Stimulated activated CD8-positive, alpha-beta memory T cell treated with anti-CD3 and anti-CD28 coated beads, Interleukin-4, amount 100 ng/mL, for 4 hours (primary cell): ENCODE results near the gene PEX19.

ENCODE experiments used
- DNase-seq, 2 donors: peaks; one replicate each; pipeline ENCODE4 v3.0.0-alpha.2; 2020; ENCODE audit warnings: low read depth in 2 of 2, low spot score in 1 of 2

PEX19 gene

DNA sequence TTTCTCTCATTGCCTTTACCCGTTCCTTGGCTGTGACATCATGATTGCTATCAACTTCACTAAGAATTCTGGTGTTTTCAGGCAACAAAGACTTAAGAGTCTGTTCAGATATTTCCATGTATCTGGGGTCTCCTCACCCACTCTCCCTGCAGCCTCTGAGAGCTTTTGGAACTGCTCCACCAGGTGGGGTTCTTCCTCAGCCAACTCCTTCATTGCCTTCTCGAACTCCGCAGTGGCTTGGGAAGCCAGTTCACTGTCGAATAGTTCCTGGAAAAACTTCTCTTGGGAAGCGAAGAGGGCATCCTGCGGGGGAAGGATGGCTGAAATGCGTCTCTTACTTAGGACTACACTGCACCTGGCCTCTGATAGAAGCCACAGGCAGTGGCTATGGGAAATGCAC is 2.1 kb downstream of the PEX19 start:
- no peak for DNase-seq

- DNase-seq, result no peak
Measured at GRCh38 chr1:160277987-160278386, 6.9 kb downstream of the PEX19 start.

DNA sequence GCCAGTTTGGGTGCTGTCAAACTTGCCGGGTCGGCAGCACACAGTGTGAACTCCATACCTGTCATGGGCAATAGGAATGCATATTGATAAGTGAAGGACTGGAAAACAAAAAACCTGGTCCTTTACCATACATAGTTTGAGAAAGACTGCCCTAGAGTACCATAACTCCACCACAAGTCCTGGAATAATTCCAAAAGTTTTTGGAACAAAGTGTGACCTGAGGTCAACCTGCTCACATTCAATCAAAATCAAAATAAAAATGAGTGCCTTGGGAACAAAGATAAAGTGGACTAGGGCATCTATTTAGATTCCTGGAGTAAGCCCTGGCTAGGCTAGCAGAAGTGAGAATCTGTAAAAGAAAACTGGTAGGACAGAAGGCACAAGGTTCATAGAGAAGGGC is 7.6 kb downstream of the PEX19 start:
- no peak for DNase-seq

GRCh38 chr1:160271025-160271424 is 13.9 kb downstream of the PEX19 start:
- no peak for DNase-seq

DNA sequence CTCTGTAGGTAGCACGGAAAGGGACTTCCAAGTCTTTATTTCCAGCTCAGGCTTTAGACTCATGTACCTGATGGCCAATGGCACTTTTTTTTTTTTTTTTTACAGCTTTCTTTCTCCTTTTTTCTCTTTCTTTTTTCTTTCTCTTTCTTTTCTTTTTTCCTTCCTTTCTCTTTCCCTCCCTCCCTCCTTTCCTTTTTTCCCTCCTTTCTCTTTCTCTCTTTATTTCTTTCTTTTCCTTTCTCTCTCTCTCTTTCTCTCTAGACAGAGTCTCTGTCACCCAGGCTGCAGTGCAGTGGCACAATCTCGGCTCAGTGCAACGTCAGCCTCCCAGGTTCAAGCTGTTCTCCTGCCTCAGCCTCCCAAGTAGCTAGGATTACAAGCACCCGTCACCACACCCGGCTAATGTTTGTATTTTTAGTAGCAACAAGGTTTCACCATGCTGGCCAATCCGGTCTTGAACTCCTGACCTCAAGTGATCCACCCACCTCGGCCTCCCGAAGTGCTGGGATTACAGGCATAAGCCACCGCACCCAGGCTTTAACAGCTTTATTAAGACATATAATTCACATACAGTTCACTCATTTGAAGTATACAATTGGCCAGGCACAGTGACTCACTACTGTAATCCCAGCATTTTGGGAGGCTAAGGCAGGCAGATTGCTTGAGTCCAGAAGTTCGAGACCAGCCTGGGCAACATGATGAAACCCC is 17.5 kb downstream of the PEX19 start:
- no peak for DNase-seq

DNA sequence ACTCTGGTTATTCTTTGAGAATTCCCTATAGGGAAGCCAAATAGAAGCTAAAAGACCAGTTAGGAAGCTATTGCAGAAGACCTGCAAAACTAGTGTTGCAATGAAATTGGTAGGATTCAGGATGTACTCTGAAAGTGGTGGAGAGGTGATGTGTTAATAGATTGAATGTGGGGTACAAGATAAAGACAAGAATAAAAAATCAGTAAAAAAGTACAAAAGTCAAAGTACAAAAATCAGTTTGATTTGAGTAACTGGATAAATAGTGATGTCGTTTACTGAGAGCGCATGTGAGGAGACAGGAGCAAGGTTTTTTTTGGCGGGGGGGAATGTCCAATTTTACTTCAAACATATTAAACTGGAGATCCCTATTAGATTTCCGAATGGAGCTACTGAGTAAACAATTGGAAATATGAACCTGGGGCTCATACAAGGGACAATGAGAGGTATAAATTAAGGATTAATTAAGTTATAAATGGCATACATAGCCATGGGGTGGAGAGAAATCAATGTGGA is 20.1 kb downstream of the PEX19 start:
- no peak for DNase-seq

DNA sequence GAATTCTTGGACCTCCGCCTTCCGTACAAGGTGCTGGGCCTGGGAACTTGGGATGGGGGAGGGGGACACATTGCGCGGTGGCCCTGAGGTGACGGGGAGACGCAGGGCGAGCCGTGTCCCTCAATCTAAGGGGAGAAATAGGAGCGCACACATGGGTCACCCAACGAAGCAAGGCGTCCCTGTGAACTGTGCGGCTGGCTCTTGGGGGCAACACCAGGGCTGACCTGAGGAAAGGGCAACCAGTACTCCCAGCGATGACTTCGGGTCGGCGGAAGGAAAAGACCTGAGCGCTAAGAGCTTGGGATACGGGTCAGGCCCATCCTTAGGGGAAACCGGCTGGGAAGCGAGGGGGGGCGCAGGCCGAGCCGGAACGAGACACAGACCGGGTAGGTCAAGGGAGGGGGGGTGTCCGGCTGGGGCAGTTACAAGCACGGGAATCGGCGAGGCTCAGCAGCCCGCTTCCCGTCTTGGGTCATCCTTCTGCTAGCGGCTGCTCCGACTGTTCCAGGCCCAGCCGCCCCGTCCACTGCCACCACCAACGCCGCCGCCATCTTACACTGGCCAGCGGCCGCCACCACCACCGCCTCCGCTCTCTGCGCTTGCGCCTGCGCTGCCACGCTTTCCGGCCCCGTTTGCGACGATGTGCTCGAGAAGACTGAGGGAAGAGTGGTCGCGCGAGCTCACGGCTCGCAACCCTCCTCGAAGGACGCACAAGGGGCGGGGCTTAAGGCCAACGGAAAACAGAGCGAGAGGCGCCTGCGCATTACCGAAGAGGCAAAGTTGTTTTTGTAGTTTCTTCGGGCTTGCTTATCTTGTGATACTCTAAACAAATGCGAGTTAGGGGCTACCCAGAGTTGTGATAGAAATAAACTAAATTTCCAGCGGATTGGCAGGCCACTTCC is 22.8 kb downstream of the PEX19 start, which contains the start of gene DCAF8:
Gene DCAF8, minus strand, starts transcription at position 657 of the 902 bp plus-strand sequence. CDS start 18,541 bp downstream, outside the sequence.
- peak; percentile 91 to 94 for DNase-seq

- DNase-seq, result peak; percentile 33 to 54
Measured at GRCh38 chr1:160261556-160261892, 23.4 kb downstream of the PEX19 start.

DNA sequence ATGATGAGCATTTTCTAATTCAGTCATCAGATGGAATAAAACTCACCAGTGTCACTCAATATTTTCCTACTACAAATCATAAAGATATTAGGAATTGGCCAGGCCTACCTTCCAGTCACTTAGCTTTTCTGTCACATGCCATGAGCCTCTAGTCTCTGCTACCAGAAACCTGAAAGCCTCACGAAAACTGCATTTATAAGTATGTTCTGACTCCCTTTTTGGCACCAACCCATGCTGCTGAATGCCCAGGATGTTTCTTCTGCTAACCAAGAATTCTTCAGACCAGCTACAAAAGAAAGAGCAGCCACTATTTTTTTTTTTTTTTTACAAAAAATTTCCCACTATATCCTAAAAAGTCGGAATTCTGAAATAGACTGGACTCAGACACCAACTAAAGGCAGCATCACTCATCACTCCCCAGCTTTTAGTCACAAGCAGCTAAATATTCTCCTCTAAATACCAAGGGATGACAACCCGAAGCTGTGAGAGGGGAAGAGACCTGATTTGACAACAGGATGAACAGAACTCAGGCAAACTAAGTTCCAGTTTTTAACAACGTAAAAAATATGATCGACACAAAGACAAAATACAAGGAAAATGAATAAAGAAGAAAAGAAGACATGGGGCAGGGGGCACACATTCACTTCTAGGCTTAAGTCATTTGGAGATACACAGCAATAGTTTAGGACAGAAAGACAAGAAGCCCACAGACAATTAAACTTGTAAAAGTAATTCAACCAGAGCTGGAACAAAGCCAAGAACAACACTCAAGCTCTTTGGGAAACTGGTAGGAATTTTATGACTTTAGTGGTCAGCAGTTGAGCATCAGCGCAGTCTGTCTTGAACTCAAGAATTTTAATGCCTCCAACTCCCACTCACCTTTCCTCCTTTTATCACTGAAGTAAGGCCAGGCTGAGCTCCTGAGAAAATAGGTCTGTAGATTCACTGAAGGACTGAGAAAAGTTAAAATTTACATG is 24.2 kb downstream of the PEX19 start:
- DNase-seq, result no peak

DNA sequence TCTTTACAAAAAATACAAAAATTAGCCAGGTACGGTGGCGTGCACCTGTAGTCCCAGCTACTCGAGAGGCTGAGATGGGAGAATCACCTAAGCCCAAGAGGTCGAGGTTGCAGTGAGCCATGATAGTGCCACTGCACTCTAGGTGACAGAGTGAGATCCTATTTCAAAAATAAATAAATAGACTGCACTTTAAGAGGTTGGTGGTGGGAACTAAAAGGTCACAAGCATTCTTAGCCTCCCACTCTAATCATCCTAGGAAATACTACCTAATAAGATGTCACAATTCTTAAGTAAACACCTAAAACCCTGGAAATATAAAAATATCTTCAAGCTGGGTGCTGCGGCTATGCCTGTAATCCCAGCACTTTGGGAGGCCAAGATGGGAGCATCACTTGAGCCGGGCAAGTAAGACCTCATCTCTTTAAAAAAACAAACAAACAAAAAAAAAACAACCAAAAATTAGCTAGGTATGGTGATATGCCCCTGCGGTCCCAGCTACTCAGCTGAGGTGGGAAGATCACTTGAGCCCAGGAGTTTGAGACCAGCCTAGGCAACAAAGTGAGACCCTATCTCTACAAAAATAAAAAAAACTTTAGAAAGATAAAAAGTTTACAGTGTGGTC is 26.6 kb downstream of the PEX19 start:
- DNase-seq, result no peak

GRCh38 chr1:160257411-160258015 is 27.4 kb downstream of the PEX19 start:
- no peak for DNase-seq

DNA sequence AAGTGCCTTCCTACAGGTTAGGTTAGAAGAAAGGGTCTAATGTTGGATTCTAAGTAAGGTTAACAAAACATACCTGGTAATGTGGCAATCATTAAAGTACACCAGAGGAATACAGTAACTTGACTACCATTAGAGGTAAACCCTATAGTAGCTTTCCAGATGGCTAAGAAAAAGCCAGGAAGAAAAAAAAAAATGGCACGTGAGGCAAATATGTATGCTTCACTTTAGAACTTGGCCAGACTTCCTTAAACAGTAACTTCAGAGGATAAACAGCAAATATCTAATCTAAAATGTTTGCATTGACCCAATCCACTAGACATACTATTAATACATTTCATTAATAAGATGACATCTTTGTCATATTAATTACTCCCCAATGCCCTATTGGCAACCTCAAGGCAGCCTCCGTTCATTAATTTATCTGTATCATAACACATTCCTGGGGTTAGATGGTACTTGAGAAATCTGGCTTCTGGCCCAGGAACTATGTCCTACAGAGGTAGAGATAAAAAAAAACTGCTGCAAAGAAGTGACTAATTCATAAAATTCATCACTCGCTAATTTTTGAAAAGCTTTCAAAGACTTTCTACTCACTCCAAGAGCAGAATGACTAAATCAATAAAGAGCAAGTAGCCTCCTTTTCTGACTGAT is 28.4 kb downstream of the PEX19 start:
- no peak for DNase-seq

DNA sequence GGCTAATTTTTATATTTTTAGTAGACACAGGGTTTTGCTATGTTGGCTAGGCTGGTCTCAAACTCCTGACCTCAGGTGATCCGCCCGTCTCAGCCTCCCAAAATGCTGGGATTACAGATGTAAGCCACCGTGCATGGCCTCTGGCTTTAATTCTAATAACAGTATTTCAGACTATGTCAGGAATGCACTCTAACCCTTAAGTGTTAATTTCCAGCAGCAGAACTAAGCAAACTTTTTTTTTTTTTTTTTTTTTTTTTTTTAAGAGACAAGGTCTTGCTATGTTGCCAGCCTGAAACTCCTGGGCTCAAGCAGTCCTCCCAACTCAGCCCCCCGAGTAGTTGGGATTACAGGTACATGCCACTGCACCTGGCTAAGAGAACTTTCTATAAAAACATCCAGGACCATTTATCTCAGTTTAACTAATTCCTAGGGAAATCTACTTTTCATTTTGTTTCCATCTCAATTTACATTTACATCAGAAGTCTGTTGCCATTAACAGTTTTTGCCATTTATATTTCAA is 29.1 kb downstream of the PEX19 start:
- DNase-seq, result no peak

GRCh38 chr1:160251687-160252526 is 33.0 kb downstream of the PEX19 start:
- peak; percentile 12 to 19 for DNase-seq

DNA sequence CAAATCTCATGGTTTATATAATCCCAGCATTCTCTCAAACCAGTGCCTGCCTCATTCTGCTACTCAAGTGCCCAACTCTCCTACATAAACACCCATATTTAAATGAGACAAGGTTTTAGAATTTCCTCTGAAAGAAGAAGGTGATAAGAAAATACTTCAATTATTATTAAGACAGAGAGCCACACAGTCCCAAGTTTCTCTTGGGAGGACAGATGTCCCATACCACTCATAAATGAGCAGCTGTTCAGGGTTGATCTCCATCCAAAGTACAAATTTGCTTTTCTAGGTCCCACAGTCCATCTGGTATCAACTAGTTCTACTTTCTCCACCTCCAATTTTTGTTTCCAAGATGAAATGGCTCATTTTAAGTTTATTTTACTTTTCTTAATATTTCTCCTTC is 33.9 kb downstream of the PEX19 start:
- DNase-seq, result no peak

DNA sequence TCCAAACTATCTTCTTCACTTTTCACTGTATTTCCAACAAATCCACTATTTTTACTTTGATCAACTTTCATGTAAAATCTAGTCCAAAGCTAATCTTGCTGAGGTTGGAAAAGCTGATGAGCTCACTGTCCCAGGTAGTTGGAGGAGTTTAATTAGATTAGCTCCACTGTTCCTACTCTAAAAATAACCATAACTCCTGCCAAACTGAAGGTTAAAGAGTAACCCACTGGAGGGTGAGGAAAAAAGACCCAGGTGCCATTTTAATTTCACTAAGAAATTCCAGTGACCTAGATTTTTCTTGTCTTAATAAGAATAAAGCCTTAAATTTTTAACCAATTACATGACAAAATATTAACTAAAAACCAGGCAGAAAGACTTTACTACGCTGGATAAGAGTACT is 37.9 kb downstream of the PEX19 start:
- DNase-seq, result no peak

DNA sequence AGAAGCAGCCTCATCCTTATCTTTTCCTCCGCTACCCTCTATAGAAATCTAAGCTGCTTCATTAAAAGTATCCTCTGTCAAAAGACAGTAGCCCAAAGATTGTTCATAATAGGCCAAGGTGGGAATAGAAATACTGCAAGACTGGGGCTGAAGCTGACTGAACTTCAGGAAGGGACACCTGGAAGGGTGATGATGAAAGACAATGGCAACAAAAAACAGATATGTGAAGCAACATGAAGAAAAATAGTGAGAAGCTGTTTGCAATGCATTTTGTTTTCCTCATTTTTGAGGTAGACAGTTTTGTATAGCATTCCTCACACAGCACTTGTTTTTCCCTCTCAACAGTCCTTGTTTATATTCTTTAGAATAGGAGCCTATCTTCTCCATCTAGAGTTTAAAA is 39.5 kb downstream of the PEX19 start:
- DNase-seq, result no peak

DNA sequence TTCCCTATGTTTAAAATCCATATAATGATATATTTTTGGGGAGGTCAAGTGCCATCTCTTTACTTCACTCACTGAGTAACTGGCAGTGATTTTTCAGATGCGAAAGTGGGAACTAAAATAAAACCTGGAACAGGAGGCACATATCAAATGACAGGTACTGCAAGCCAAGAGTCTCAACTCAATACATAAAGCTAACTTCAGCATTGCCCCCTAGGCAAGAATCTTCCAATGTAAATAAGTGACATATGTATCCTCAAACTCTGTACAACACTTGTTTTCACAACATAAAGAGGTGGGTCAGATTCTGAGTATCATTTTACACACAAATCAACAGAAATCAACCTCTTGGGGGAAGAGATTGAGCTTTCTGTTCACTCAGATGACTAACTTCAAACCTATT is 40.7 kb downstream of the PEX19 start:
- DNase-seq, result no peak

DNA sequence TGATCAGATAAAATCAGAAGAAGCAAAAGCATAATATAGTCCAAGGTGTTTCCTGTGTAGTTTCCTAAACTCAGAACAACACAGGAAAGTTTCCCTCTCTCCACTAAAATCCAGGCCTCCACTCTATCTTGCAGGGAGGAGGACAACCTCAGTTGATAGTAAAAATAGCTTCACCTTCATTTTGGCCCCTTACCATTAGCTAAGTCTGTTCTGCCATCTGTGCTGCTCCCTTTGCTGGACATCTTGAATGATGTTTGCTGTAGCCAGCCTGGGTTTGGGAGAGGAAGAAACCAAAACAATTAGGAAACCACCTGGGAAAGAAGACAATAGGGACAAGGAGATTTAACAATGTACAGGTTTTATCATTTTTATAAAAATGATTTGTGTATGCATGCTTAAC is 41.2 kb downstream of the PEX19 start:
- no peak for DNase-seq
